Progenitor cell of endocrine pancreas (in vitro differentiated cells): ENCODE results near the gene APOL5. TPM values are rescaled to one million over a fixed set of nuclear protein-coding genes. Genes with fewer than 3 reads are reported as not detected.
"Not testable (repeated sequence)": the region's sequence is repeated elsewhere in the genome, so short reads cannot be mapped to it uniquely, and the experiment has no call there.

ENCODE experiments used
- DNase-seq: peaks from one replicate; pipeline ENCODE4 v3.0.0; 2021; ENCODE audit warnings: low spot score; ENCODE audit not compliant: unreplicated experiment
- H3K27ac Mint-ChIP-seq: 2 replicates; pipeline ENCODE4 v1.8.0; 2021; ENCODE audit warnings: mild to moderate bottlenecking, moderate library complexity, mixed read lengths
- H3K27me3 Mint-ChIP-seq: 2 replicates; pipeline ENCODE4 v1.8.0; 2021; ENCODE audit warnings: mixed read lengths
- H3K36me3 Mint-ChIP-seq: 2 replicates; pipeline ENCODE4 v1.8.0; 2022; ENCODE audit warnings: mixed read lengths; ENCODE audit not compliant: insufficient read depth
- H3K4me1 Mint-ChIP-seq: 2 replicates; pipeline ENCODE4 v1.8.0; 2021; ENCODE audit warnings: low read depth, mixed read lengths
- H3K4me3 Mint-ChIP-seq: 2 replicates; pipeline ENCODE4 v1.8.0; 2021; ENCODE audit warnings: low read depth, mild to moderate bottlenecking, moderate library complexity, mixed read lengths
- H3K9me3 Mint-ChIP-seq: 2 replicates; pipeline ENCODE4 v1.8.0; 2021; ENCODE audit warnings: low read depth, mixed read lengths
- CTCF ChIP-seq: fragments of 200-600 bp; sonication (generic); IDR thresholded peaks from one replicate; pipeline ENCODE4 v1.5.0; 2021; ENCODE audit warnings: antibody characterized with exemption, mild to moderate bottlenecking; ENCODE audit not compliant: unreplicated experiment
- long read RNA-seq: library from polyadenylated mRNA; unstranded; transcript quantifications from one replicate; pipeline ENCODE4 v2.0.0, GENCODE V29; 2020
- total RNA-seq: library from RNA; stranded (reverse); gene quantifications from 2 replicates; pipeline ENCODE4 v1.2.1, GENCODE V29; 2021

APOL5 gene
- total RNA-seq = not detected in 2 replicates
- long read RNA-seq = 0 reads

GRCh38 chr22:35717572-35717971, at the start of gene APOL5:
Gene APOL5, plus strand, starts transcription at chr22:35717872. Its CDS starts 0 bp downstream, at chr22:35717872.
- Mint-ChIP-seq H3K4me1 (no peaks in the 10 kb centered on the region), H3K27ac (no peak within 1 kb of the TSS), H3K9me3 (peaks cover 11% of the 10 kb centered on the region), H3K36me3 (peaks cover 3% of the 10 kb centered on the region), H3K4me3 (no peak within 1 kb of the TSS), H3K27me3 (no peaks in the 10 kb centered on the region)
- DNase-seq = no peak
- no peak for TF ChIP-seq CTCF

GRCh38 chr22:35674335-35674734, 43.3 kb upstream of the APOL5 start:
- no peak for TF ChIP-seq CTCF
- H3K4me3 Mint-ChIP-seq = no peak overlapping the region
- H3K27me3 Mint-ChIP-seq = no peaks in the 10 kb centered on the region
- no peaks in the 10 kb centered on the region for H3K36me3 Mint-ChIP-seq
- H3K27ac Mint-ChIP-seq = no peak overlapping the region
- peaks cover 23% of the 10 kb centered on the region for H3K9me3 Mint-ChIP-seq
- DNase-seq = no peak
- no peaks in the 10 kb centered on the region for H3K4me1 Mint-ChIP-seq

- not testable (repeated sequence) for H3K4me1 Mint-ChIP-seq, DNase-seq, H3K36me3 Mint-ChIP-seq, H3K27me3 Mint-ChIP-seq, H3K27ac Mint-ChIP-seq, H3K4me3 Mint-ChIP-seq
- H3K9me3 Mint-ChIP-seq = peaks cover 23% of the 10 kb centered on the region
Measured at GRCh38 chr22:35676065-35676464, 41.6 kb upstream of the APOL5 start.

- Mint-ChIP-seq H3K27me3 (no peaks in the 10 kb centered on the region), H3K36me3 (no peaks in the 10 kb centered on the region), H3K9me3 (peaks cover 21% of the 10 kb centered on the region), H3K4me1 (no peaks in the 10 kb centered on the region), H3K27ac (no peak overlapping the region), H3K4me3 (no peak overlapping the region)
- DNase-seq = no peak
- no peak for TF ChIP-seq CTCF
Measured at GRCh38 chr22:35677460-35678187, 40.0 kb upstream of the APOL5 start.

- no peak overlapping the region for H3K4me3 Mint-ChIP-seq
- no peak for DNase-seq
- no peaks in the 10 kb centered on the region for H3K36me3 Mint-ChIP-seq
- no peaks in the 10 kb centered on the region for H3K4me1 Mint-ChIP-seq
- no peak overlapping the region for H3K27ac Mint-ChIP-seq
- H3K27me3 Mint-ChIP-seq = peaks cover 8% of the 10 kb centered on the region
- TF ChIP-seq CTCF = no peak
- H3K9me3 Mint-ChIP-seq = peaks cover 15% of the 10 kb centered on the region
Measured at GRCh38 chr22:35678836-35679235, 38.8 kb upstream of the APOL5 start.

GRCh38 chr22:35679492-35679891, 38.2 kb upstream of the APOL5 start:
- H3K27me3 Mint-ChIP-seq, DNase-seq, H3K4me3 Mint-ChIP-seq, H3K36me3 Mint-ChIP-seq, H3K27ac Mint-ChIP-seq, H3K4me1 Mint-ChIP-seq: not testable (repeated sequence)
- peaks cover 11% of the 10 kb centered on the region for H3K9me3 Mint-ChIP-seq
